Adrenal gland (tissue), 12 donors: ENCODE results near the gene ZFHX3. TPM values are rescaled to one million over a fixed set of nuclear protein-coding genes. Genes with fewer than 3 reads are reported as not detected.

Experiments
- DNase-seq, 7 donors: peaks; one replicate each; pipeline ENCODE4 v3.0.0-alpha.2; 2019 to 2020
- H3K27ac ChIP-seq, 5 donors: fragments of 200-600 bp; sonication (generic) in 4 of 5; 1 replicate in 3 of 5; 2 replicates in 2 of 5; pipeline versions ENCODE4 v1.5.1 to v1.8.0; 2016 to 2020; ENCODE audit warnings: mild to moderate bottlenecking in 1 of 5
- H3K27me3 ChIP-seq: fragments of 200-600 bp; 2 replicates; pipeline ENCODE4 v1.8.0; 2021
- H3K36me3 ChIP-seq, 2 donors: fragments of 200-600 bp; replicated peaks in 1 of 2; 1 replicate in 1 of 2; 2 replicates in 1 of 2; pipeline versions ENCODE4 v1.5.1 to v1.8.0; 2018 to 2022
- H3K4me1 ChIP-seq, 2 donors: fragments of 200-600 bp; replicated peaks in 1 of 2; 1 replicate in 1 of 2; 2 replicates in 1 of 2; pipeline versions ENCODE4 v1.5.1 to v1.8.0; 2018 to 2021
- H3K4me3 ChIP-seq, 4 donors: fragments of 200-600 bp; sonication (generic) in 3 of 4; one replicate each; pipeline ENCODE4 v1.5.1; 2016 to 2018
- H3K9me3 ChIP-seq, 3 donors: fragments of 200-600 bp; sonication (generic) in 1 of 3; replicated peaks in 1 of 3; 1 replicate in 2 of 3; 2 replicates in 1 of 3; pipeline versions ENCODE4 v1.5.1 to v1.8.0; 2016 to 2021
- CTCF ChIP-seq, 6 experiments: fragments of 450-650 bp in 4 of 6; fragments of 200-600 bp in 2 of 6; sonication (generic) in 1 of 6; IDR thresholded peaks; 1 replicate in 5 of 6; 2 replicates in 1 of 6; pipeline versions ENCODE4 v1.5.1 to v1.8.0; 2016 to 2021; ENCODE audit warnings: antibody characterized with exemption in 6 of 6, mild to moderate bottlenecking in 2 of 6, moderate library complexity in 1 of 6
- POLR2A ChIP-seq, 2 donors: fragments of 450-650 bp; IDR thresholded peaks; one replicate each; pipeline ENCODE4 v1.6.1; 2017; ENCODE audit warnings: antibody characterized with exemption in 2 of 2, mild to moderate bottlenecking in 2 of 2, moderate library complexity in 1 of 2
- WGBS, 4 donors: extraction: QIAGEN DNeasy Blood & Tissue Kit in 2 of 4; methylation state at CpG; one replicate each; pipeline versions ENCODE4 v1.1.5 to v1.1.7; 2013 to 2017; 5-methylcytosine and 5-hydroxymethylcytosine counted together
- intact Hi-C, 2 donors: fragments of 100-400 bp; cut with DNase I; formaldehyde crosslinking; loops; one replicate each; pipeline versions ENCODE4 v1.14.1 to v1.15.0; 2022 to 2023
- polyA plus RNA-seq, 3 donors: library from polyadenylated mRNA; stranded (reverse); fragments of 200-250 nt in 2 of 3; fragments of 350-450 nt in 1 of 3; fragmentation: Illumina TruSeq in 1 of 3; extraction: RNeasy Lipid Tissue Mini Kit (QIAGEN cat#74804) in 1 of 3; gene quantifications; one replicate each; pipeline ENCODE4 v1.2.3, GENCODE V29; 2013 to 2014
- total RNA-seq, 9 donors: library from RNA; depleted of rRNA in 4 of 9; stranded (reverse); fragments of >200 nt in 4 of 9; fragments of 120-200 nt in 1 of 9; fragmentation: NEBNext Ultra II Directional in 1 of 9; extraction: Animal tissue kit (Norgen Biotek cat#: 25700) in 1 of 9; gene quantifications; one replicate each; pipeline versions ENCODE4 v1.1.0 to v1.2.4, GENCODE V29; 2013 to 2023
- donor health status: healthy with polysubstance abuse.
- donor health status: Bipolar disorder and iron deficiency.
- donor health status: DM: yes; HTN: yes; CAD: no.
- donor health status: DM: no; HTN: no; CAD: no.
- donor health status: DM: no; HTN: no; CAD: no.
- donor health status: DM: yes; HTN: yes; CAD: no.

Gene ZFHX3
- total and polyA plus RNA-seq, 12 donors: 2.4 to 31.6 (median 19.3) TPM

DNA sequence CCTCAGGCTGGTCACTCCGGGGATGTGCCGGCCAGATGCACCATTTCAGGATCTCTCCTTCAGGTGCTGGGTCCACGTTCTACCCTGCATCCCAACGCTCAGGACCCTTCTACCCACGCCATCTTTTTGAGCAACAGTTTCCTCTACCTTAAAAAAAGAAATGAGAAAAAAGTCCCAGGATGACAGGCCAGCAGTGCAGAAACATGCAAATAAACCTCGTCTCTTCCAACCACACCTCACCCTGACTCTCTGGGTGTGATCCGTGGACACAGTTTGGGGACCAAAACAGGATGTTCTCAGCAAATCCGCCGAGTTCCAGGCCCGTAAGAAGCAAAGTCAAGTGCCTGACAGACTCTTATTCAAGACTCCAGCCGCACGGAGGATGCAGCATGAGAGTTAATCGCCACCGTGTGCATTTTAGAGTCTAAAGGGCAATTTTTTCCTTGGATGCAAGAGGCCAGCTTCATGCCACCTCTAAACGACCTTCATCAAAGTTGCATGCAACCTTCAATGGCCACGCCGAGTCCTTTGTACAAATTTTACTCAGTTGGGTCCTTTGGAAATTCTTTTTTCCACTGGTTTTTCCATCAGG is 99.6 kb downstream of the ZFHX3 start:
- intact Hi-C loops: no loop called here
- peak overlapping the region; percentile 72 to 93 (median 91) for H3K27ac ChIP-seq
- no peaks in the 10 kb centered on the region for H3K9me3 ChIP-seq
- peaks cover 36 to 43% of the 10 kb centered on the region in 2 donors for H3K4me1 ChIP-seq
- peak in 1 of 6 experiments; percentile 0 for TF ChIP-seq CTCF (IDR thresholded peaks at IDR 0.05)
- TF ChIP-seq POLR2A (IDR thresholded peaks at IDR 0.05): no peak
- WGBS, 4 donors: 79 to 83% (median 81%) methylated on average over 17 of the region's 17 CpGs
- H3K4me3 ChIP-seq: no peak overlapping the region
- DNase-seq: no peak
- H3K36me3 ChIP-seq: peaks cover 0 to 8% of the 10 kb centered on the region in 2 donors
- no peaks in the 10 kb centered on the region for H3K27me3 ChIP-seq

DNA sequence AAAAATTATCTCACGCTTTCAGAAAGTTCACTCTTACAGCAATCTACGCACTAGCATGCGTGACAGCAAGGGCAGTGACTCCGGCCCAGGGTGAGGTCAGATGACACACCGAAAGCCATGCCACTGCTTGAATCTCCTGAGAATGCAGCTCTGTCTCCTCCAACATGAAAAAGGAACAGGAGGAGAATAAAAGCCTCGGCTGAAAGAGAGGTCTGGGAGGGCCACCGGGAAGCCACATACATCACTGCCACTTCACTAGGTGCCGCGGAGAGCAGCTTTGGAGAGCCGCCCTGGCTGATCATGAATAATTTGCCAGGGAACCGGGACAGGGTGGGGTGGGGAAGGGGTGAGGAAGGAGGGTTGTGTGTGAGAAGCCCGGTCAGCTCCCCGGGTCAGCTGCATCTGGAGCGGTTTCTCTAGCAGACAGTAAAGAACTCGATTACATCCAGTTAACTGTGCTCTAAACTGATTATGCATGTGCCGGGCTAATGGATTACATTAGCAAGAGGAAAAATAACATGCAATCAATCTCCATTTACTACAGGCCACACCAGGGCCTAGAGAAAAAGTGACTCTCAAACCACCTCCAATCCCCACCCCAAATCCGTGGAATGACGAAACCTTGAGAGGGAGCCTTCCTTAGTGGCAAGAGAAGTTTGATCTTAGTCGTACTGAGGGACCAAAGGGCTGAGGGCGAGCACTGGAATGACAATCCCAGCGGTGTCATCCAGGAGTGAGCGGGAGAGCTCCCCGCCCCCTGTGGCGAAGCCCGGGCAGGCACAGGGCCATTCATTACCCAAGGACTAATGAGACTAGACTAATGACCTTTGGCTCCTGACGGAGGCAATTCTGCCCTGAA is 100.3 kb downstream of the ZFHX3 start:
- DNase-seq: peak; percentile 68 to 93 (median 86)
- H3K4me1 ChIP-seq: peaks cover 29 to 36% of the 10 kb centered on the region in 2 donors
- H3K4me3 ChIP-seq: no peak overlapping the region
- H3K27me3 ChIP-seq: no peaks in the 10 kb centered on the region
- intact Hi-C loops: no loop called here
- peaks cover 0 to 8% of the 10 kb centered on the region in 2 donors for H3K36me3 ChIP-seq
- peak overlapping the region; percentile 72 to 93 (median 91) for H3K27ac ChIP-seq
- TF ChIP-seq CTCF (IDR thresholded peaks at IDR 0.05) (peak in 5 of 6 experiments; percentile 23 to 43 (median 36)), POLR2A (IDR thresholded peaks at IDR 0.05) (peak in 1 of 2 donors; percentile 53)
- WGBS, 4 donors: 32 to 54% (median 44%) methylated on average over 20 to 26 of the region's 26 CpGs
- H3K9me3 ChIP-seq: no peaks in the 10 kb centered on the region

- H3K9me3 ChIP-seq: no peaks in the 10 kb centered on the region
- intact Hi-C loops: no loop called here
- H3K27ac ChIP-seq: peak overlapping the region; percentile 72 to 93 (median 91)
- DNase-seq: peak; percentile 77 to 95 (median 87)
- H3K4me1 ChIP-seq: peaks cover 25 to 30% of the 10 kb centered on the region in 2 donors
- H3K4me3 ChIP-seq: no peak overlapping the region
- no peaks in the 10 kb centered on the region for H3K27me3 ChIP-seq
- peaks cover 0 to 8% of the 10 kb centered on the region in 2 donors for H3K36me3 ChIP-seq
- no peak for TF ChIP-seq CTCF (IDR thresholded peaks at IDR 0.05)
- TF ChIP-seq POLR2A (IDR thresholded peaks at IDR 0.05): peak in 1 of 2 donors; percentile 42
- WGBS, 4 donors: 46 to 60% (median 53%) methylated on average over 11 to 15 of the region's 15 CpGs
These were observed 101.3 kb downstream of the ZFHX3 start for GRCh38 chr16:72946474-72947194.

GRCh38 chr16:72946063-72946462 is 101.9 kb downstream of the ZFHX3 start:
- intact Hi-C loops: no loop called here

More at GRCh38 chr16:72946063-72946462, 101.9 kb downstream of the ZFHX3 start:
- Histone ChIP-seq H3K36me3 (peaks cover 0 to 8% of the 10 kb centered on the region in 2 donors), H3K27ac (peak overlapping the region; percentile 72 to 93 (median 91)), H3K27me3 (no peaks in the 10 kb centered on the region), H3K4me1 (peaks cover 25 to 30% of the 10 kb centered on the region in 2 donors), H3K9me3 (no peaks in the 10 kb centered on the region), H3K4me3 (no peak overlapping the region)
- DNase-seq: no peak
- TF ChIP-seq CTCF (IDR thresholded peaks at IDR 0.05) (no peak), POLR2A (IDR thresholded peaks at IDR 0.05) (no peak)
- 75 to 82% (median 80%) methylated on average over 3 of the region's 3 CpGs for WGBS, 4 donors
